ENCODE results near the gene PCDH8.
A peak's percentile ranks its signal among the peaks of the same experiment; 100 is the strongest.

DNA sequence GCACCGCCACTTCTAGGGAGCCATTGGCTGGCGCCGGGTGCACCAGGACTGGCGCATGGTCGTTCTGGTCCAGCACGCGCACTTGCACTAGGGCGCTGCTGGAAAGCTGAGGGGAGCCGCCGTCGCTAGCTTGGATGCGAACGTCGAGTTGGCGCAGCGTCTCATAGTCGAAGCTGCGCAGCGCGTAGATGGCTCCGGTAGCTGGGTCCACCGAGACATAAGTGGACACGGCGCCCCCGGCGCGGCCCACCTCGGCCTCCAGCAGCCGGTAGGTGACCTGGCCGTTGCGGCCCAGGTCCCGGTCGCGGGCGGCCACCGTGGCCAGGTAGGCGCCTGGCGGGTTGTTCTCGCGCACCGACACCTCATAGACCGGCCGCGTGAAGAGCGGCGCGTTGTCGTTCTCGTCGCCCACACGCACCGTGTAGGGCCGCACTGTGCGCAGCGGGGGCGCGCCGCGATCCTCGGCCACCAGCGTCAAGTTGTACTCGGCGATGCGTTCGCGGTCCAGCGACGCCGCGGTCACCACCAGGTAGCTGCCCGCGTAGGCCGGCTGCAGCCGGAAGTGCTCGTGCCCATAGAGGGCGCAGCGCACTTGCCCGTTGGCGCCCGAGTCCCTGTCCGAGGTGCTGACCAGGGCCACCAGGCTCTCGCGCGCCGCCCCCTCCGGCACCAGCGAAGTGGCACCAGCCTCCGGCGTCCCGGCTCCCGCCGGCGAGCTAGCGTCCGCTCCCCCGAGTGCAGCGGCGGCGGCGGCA lies 1.7 kb downstream of the PCDH8 start:
- TF ChIP-seq TAF1 (IDR thresholded peaks at IDR 0.05; ENCODE audit: borderline replicate concordance, low read depth, low read length) (no peak), NFIC (IDR thresholded peaks at IDR 0.05; ENCODE audit: borderline replicate concordance) (no peak), YY1 (IDR thresholded peaks at IDR 0.05; ENCODE audit: low read depth) (no peak), NRF1 (IDR thresholded peaks at IDR 0.05; ENCODE audit: low read depth, low read length) (no peak), POLR2AphosphoS5 (IDR thresholded peaks at IDR 0.05; ENCODE audit: low read depth, low read length) (no peak), RXRA (IDR thresholded peaks at IDR 0.05; ENCODE audit: borderline replicate concordance, low read depth) (no peak), CHD2 (IDR thresholded peaks at IDR 0.05; ENCODE audit: low read length, partially characterized antibody) (no peak), JUND (IDR thresholded peaks at IDR 0.05) (no peak), RAD21 (IDR thresholded peaks at IDR 0.05; ENCODE audit: low read length) (peak; percentile 43; the same call in 1 of the 2 replicates)
- TF ChIP-seq, protein P1, sequence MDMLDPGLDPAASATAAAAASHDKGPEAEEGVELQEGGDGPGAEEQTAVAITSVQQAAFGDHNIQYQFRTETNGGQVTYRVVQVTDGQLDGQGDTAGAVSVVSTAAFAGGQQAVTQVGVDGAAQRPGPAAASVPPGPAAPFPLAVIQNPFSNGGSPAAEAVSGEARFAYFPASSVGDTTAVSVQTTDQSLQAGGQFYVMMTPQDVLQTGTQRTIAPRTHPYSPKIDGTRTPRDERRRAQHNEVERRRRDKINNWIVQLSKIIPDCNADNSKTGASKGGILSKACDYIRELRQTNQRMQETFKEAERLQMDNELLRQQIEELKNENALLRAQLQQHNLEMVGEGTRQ (IDR thresholded peaks at IDR 0.05; ENCODE audit: borderline replicate concordance, low read depth, low read length): no peak
- TF ChIP-seq, protein P2, sequence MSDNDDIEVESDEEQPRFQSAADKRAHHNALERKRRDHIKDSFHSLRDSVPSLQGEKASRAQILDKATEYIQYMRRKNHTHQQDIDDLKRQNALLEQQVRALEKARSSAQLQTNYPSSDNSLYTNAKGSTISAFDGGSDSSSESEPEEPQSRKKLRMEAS (IDR thresholded peaks at IDR 0.05; ENCODE audit: low read depth): no peak
- TF ChIP-seq, protein P3, sequence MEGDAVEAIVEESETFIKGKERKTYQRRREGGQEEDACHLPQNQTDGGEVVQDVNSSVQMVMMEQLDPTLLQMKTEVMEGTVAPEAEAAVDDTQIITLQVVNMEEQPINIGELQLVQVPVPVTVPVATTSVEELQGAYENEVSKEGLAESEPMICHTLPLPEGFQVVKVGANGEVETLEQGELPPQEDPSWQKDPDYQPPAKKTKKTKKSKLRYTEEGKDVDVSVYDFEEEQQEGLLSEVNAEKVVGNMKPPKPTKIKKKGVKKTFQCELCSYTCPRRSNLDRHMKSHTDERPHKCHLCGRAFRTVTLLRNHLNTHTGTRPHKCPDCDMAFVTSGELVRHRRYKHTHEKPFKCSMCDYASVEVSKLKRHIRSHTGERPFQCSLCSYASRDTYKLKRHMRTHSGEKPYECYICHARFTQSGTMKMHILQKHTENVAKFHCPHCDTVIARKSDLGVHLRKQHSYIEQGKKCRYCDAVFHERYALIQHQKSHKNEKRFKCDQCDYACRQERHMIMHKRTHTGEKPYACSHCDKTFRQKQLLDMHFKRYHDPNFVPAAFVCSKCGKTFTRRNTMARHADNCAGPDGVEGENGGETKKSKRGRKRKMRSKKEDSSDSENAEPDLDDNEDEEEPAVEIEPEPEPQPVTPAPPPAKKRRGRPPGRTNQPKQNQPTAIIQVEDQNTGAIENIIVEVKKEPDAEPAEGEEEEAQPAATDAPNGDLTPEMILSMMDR (IDR thresholded peaks at IDR 0.05): peak; percentile 59
- TF ChIP-seq, protein P4, sequence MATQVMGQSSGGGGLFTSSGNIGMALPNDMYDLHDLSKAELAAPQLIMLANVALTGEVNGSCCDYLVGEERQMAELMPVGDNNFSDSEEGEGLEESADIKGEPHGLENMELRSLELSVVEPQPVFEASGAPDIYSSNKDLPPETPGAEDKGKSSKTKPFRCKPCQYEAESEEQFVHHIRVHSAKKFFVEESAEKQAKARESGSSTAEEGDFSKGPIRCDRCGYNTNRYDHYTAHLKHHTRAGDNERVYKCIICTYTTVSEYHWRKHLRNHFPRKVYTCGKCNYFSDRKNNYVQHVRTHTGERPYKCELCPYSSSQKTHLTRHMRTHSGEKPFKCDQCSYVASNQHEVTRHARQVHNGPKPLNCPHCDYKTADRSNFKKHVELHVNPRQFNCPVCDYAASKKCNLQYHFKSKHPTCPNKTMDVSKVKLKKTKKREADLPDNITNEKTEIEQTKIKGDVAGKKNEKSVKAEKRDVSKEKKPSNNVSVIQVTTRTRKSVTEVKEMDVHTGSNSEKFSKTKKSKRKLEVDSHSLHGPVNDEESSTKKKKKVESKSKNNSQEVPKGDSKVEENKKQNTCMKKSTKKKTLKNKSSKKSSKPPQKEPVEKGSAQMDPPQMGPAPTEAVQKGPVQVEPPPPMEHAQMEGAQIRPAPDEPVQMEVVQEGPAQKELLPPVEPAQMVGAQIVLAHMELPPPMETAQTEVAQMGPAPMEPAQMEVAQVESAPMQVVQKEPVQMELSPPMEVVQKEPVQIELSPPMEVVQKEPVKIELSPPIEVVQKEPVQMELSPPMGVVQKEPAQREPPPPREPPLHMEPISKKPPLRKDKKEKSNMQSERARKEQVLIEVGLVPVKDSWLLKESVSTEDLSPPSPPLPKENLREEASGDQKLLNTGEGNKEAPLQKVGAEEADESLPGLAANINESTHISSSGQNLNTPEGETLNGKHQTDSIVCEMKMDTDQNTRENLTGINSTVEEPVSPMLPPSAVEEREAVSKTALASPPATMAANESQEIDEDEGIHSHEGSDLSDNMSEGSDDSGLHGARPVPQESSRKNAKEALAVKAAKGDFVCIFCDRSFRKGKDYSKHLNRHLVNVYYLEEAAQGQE (IDR thresholded peaks at IDR 0.05; ENCODE audit: low read depth, low read length): peak; percentile 99

Measured in SK-N-SH (cell line).